Measurements from ENCODE around the gene HCRTR1. TPM values are rescaled to one million over a fixed set of nuclear protein-coding genes. Genes with fewer than 3 reads are reported as not detected.

HCRTR1 gene
- total RNA-seq, 5 donors from 2014 or later (not counting 1 experiment from before 2014, with no cell fraction given): not detected

DNA sequence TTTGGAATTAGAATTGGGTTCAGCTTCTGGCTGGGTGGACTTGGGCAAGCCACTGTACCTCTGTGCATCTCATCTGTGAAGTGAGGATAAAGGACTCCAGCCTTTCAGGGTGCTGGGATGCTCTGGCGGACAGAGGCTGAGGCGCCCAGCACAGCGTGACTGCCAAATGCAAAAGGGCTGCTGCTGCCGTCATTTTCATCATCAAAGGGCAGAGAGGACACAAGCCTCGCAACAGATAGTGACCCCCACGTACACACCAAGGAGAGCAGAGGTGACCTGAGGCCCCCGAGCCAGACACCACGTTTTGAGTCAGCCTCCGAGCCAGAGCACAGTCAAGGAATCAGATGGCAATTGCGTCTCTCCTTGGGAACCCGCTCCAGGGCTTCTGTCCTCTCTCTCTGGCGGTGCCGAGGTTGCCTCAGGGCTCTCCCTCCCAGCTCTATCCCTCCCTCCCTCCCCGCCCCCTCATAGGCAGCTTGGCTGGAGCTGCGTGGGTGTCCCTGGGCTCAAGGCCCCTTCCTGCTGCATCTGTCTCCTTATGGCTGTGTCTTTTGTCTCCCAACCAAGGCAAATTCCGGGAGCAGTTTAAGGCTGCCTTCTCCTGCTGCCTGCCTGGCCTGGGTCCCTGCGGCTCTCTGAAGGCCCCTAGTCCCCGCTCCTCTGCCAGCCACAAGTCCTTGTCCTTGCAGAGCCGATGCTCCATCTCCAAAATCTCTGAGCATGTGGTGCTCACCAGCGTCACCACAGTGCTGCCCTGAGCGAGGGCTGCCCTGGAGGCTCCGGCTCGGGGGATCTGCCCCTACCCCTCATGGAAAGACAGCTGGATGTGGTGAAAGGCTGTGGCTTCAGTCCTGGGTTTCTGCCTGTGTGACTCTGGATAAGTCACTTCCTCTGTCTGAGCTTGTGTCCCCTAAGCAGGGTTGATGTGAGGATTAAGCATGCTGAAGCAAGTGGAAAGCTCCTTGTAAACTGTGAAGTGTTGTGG is 9.0 kb downstream of the HCRTR1 start:
- WGBS (ENCODE audit: insufficient coverage): 90% methylated on average over 18 of the region's 23 CpGs
- DNase-seq: no peak

GRCh38 chr1:31627301-31627929 is 9.9 kb downstream of the HCRTR1 start:
- Histone ChIP-seq H3K27me3 (replicated peaks in 1 of 2; ENCODE audit: control insufficient read depth in 2 of 2, extremely low read depth in 1 of 2, insufficient read depth in 2 of 2, low read length in 1 of 2) (no peaks in the 10 kb centered on the region), H3K36me3 (ENCODE audit: control insufficient read depth in 2 of 2, extremely low read depth in 1 of 2, insufficient read depth in 1 of 2, low read length in 1 of 2) (peaks cover 9 to 57% of the 10 kb centered on the region in 2 donors), H3K9me3 (no peaks in the 10 kb centered on the region), H3K4me1 (ENCODE audit: control insufficient read depth in 1 of 2, extremely low read depth in 1 of 2, insufficient read depth in 2 of 2, low read length in 2 of 2) (no peaks in the 10 kb centered on the region), H3K27ac (ENCODE audit: low read length) (no peak overlapping the region), H3K4me3 (ENCODE audit: control insufficient read depth in 1 of 2, extremely low read depth in 1 of 2, low read length in 1 of 2) (no peak overlapping the region)
- 87% methylated on average over 2 of the region's 13 CpGs for WGBS (ENCODE audit: insufficient coverage)
- CTCF ChIA-PET: no interaction called here
- H3K9me3 Mint-ChIP-seq: no peaks in the 10 kb centered on the region
- POLR2A ChIA-PET: no interaction called here
- ATAC-seq (replicated peaks in 1 of 4) (no peak), DNase-seq (no peak)
- H3K4me1 Mint-ChIP-seq: peaks cover 0 to 3% (median 0%) of the 10 kb centered on the region in 3 donors
- H3K4me3 Mint-ChIP-seq: no peak overlapping the region
- H3K27me3 Mint-ChIP-seq: no peaks in the 10 kb centered on the region
- peaks cover 44% of the 10 kb centered on the region for H3K36me3 Mint-ChIP-seq
- H3K27ac Mint-ChIP-seq: no peak overlapping the region

More for the DNA sequence above, 9.0 kb downstream of the HCRTR1 start:
- no peaks in the 10 kb centered on the region for H3K4me1 ChIP-seq (ENCODE audit: control insufficient read depth in 1 of 2, extremely low read depth in 1 of 2, insufficient read depth in 2 of 2, low read length in 2 of 2)
- CTCF ChIA-PET: interaction anchor here in 1 of 2 donors (0.8 kb wide), 1 partner anchor 10 kb away, joined by 3 read pairs; no protein-coding TSS in a partner anchor
- no peaks in the 10 kb centered on the region for H3K9me3 Mint-ChIP-seq
- H3K36me3 ChIP-seq (ENCODE audit: control insufficient read depth in 2 of 2, extremely low read depth in 1 of 2, insufficient read depth in 1 of 2, low read length in 1 of 2): peaks cover 9 to 48% of the 10 kb centered on the region in 2 donors
- H3K27ac Mint-ChIP-seq: no peak overlapping the region
- H3K4me1 Mint-ChIP-seq: peaks cover 0 to 3% (median 0%) of the 10 kb centered on the region in 3 donors
- H3K4me3 ChIP-seq (ENCODE audit: control insufficient read depth in 1 of 2, extremely low read depth in 1 of 2, low read length in 1 of 2): no peak overlapping the region
- ATAC-seq (replicated peaks in 1 of 4): no peak
- no peaks in the 10 kb centered on the region for H3K27me3 ChIP-seq (replicated peaks in 1 of 2; ENCODE audit: control insufficient read depth in 2 of 2, extremely low read depth in 1 of 2, insufficient read depth in 2 of 2, low read length in 1 of 2)
- no peak overlapping the region for H3K4me3 Mint-ChIP-seq
- H3K27ac ChIP-seq (ENCODE audit: low read length): no peak overlapping the region
- H3K27me3 Mint-ChIP-seq: no peaks in the 10 kb centered on the region
- H3K9me3 ChIP-seq: no peaks in the 10 kb centered on the region
- POLR2A ChIA-PET: interaction anchor here in 1 of 2 donors (1.1 kb wide), 1 partner anchor 18 kb away, joined by 3 read pairs; the partner anchor contains the start of gene PEF1
- H3K36me3 Mint-ChIP-seq: peaks cover 46% of the 10 kb centered on the region

- Mint-ChIP-seq H3K4me3 (no peak overlapping the region), H3K36me3 (peaks cover 44% of the 10 kb centered on the region), H3K27me3 (no peaks in the 10 kb centered on the region), H3K27ac (no peak overlapping the region), H3K9me3 (no peaks in the 10 kb centered on the region), H3K4me1 (peaks cover 0 to 3% (median 0%) of the 10 kb centered on the region in 3 donors)
- H3K27me3 ChIP-seq (replicated peaks in 1 of 2; ENCODE audit: control insufficient read depth in 2 of 2, extremely low read depth in 1 of 2, insufficient read depth in 2 of 2, low read length in 1 of 2): no peaks in the 10 kb centered on the region
- H3K27ac ChIP-seq (ENCODE audit: low read length): no peak overlapping the region
- ChIA-PET POLR2A (no interaction called here), CTCF (interaction anchor here in 1 of 2 donors (0.6 kb wide), 1 partner anchor 13 kb away, joined by 4 read pairs; no protein-coding TSS in a partner anchor)
- H3K9me3 ChIP-seq: no peaks in the 10 kb centered on the region
- H3K36me3 ChIP-seq (ENCODE audit: control insufficient read depth in 2 of 2, extremely low read depth in 1 of 2, insufficient read depth in 1 of 2, low read length in 1 of 2): peaks cover 9 to 64% of the 10 kb centered on the region in 2 donors
- no peak overlapping the region for H3K4me3 ChIP-seq (ENCODE audit: control insufficient read depth in 1 of 2, extremely low read depth in 1 of 2, low read length in 1 of 2)
- DNase-seq (no peak), ATAC-seq (replicated peaks in 1 of 4) (no peak)
- no peaks in the 10 kb centered on the region for H3K4me1 ChIP-seq (ENCODE audit: control insufficient read depth in 1 of 2, extremely low read depth in 1 of 2, insufficient read depth in 2 of 2, low read length in 2 of 2)
- WGBS (ENCODE audit: insufficient coverage): 88% methylated on average over 9 of the region's 11 CpGs
Measured at GRCh38 chr1:31627930-31628559, 10.6 kb downstream of the HCRTR1 start.

DNA sequence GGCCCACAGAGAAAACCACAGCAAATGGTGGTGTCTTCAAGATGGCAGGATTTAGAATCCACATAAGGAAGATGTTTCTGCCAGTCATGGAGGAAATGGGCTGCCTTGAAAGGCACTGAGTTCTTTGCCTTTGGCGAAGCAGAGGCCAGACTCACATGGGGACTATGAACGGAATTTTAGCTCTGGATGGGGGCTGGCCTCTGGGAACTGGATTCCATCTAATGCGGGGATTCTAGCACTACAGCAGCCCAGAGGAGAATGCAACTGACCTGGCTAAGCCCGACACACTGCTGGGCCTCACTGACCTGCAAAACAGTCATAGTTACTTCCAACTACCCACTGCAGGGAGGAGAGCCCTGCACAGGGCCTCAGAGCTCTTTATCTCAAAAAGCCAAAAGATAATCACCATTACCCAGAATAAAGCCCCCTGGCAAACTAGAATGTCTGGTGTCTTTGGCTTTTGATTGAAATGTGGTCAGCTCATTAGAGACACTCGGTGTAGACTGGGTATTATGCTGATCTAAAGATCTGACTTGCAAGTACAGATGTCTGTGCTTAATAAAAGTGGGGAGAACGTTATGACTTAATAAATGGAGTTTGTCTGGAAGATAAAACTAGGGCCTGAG is 11.6 kb downstream of the HCRTR1 start:
- Histone ChIP-seq H3K4me3 (ENCODE audit: control insufficient read depth in 1 of 2, extremely low read depth in 1 of 2, low read length in 1 of 2) (no peak overlapping the region), H3K27me3 (replicated peaks in 1 of 2; ENCODE audit: control insufficient read depth in 2 of 2, extremely low read depth in 1 of 2, insufficient read depth in 2 of 2, low read length in 1 of 2) (no peaks in the 10 kb centered on the region), H3K4me1 (ENCODE audit: control insufficient read depth in 1 of 2, extremely low read depth in 1 of 2, insufficient read depth in 2 of 2, low read length in 2 of 2) (no peaks in the 10 kb centered on the region), H3K27ac (ENCODE audit: low read length) (no peak overlapping the region), H3K36me3 (ENCODE audit: control insufficient read depth in 2 of 2, extremely low read depth in 1 of 2, insufficient read depth in 1 of 2, low read length in 1 of 2) (peaks cover 9 to 71% of the 10 kb centered on the region in 2 donors), H3K9me3 (no peaks in the 10 kb centered on the region)
- ATAC-seq (replicated peaks in 1 of 4) (no peak), DNase-seq (no peak)
- Mint-ChIP-seq H3K9me3 (no peaks in the 10 kb centered on the region), H3K27me3 (no peaks in the 10 kb centered on the region), H3K27ac (no peak overlapping the region), H3K4me3 (no peak overlapping the region), H3K4me1 (peaks cover 0 to 3% (median 0%) of the 10 kb centered on the region in 3 donors), H3K36me3 (peaks cover 39% of the 10 kb centered on the region)
- ChIA-PET POLR2A (interaction anchor here in 1 of 2 donors (0.7 kb wide), 1 partner anchor 65 kb away, joined by 3 read pairs; no protein-coding TSS in a partner anchor), CTCF (no interaction called here)
- WGBS (ENCODE audit: insufficient coverage): 100% methylated on average over 5 of the region's 6 CpGs

DNA sequence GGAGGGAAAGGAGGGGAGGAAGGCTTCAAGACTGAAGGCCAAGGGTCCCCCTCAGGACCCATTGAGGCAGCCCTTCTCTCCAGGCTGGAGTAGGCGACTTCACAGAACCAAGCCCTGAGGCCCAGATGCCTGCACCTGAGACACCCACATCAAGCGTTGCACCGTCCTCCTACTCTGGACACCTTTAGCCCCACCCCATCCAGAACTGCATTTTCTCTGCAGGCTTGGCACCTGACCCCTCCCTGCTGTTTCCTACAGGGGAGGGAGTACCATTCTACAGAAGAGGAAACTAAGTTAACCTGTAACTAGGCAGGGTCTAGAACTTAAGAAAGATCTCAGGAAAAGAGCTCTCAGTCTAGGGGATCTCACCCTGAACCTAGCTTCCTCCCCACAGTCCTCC is 15.2 kb downstream of the HCRTR1 start:
- Mint-ChIP-seq H3K4me3 (no peak overlapping the region), H3K36me3 (peaks cover 37% of the 10 kb centered on the region), H3K4me1 (peaks cover 0 to 18% (median 16%) of the 10 kb centered on the region in 3 donors), H3K27ac (no peak overlapping the region), H3K27me3 (no peaks in the 10 kb centered on the region), H3K9me3 (no peaks in the 10 kb centered on the region)
- 100% methylated on average over 1 of the region's 3 CpGs for WGBS (ENCODE audit: insufficient coverage)
- Histone ChIP-seq H3K27me3 (replicated peaks in 1 of 2; ENCODE audit: control insufficient read depth in 2 of 2, extremely low read depth in 1 of 2, insufficient read depth in 2 of 2, low read length in 1 of 2) (no peaks in the 10 kb centered on the region), H3K4me1 (ENCODE audit: control insufficient read depth in 1 of 2, extremely low read depth in 1 of 2, insufficient read depth in 2 of 2, low read length in 2 of 2) (peaks cover 0 to 8% of the 10 kb centered on the region in 2 experiments), H3K27ac (ENCODE audit: low read length) (no peak overlapping the region), H3K36me3 (ENCODE audit: control insufficient read depth in 2 of 2, extremely low read depth in 1 of 2, insufficient read depth in 1 of 2, low read length in 1 of 2) (peaks cover 12 to 78% of the 10 kb centered on the region in 2 donors), H3K4me3 (ENCODE audit: control insufficient read depth in 1 of 2, extremely low read depth in 1 of 2, low read length in 1 of 2) (no peak overlapping the region), H3K9me3 (no peaks in the 10 kb centered on the region)
- CTCF ChIA-PET: no interaction called here
- no peak for ATAC-seq (replicated peaks in 1 of 4)
- POLR2A ChIA-PET: no interaction called here
- DNase-seq: no peak

Data from T-cell (primary cell).